T-cell (primary cell): Measurements from ENCODE around the gene CAMK2D. TPM values are rescaled to one million over a fixed set of nuclear protein-coding genes. Genes with fewer than 3 reads are reported as not detected.
A peak's percentile ranks its signal among the peaks of the same experiment; 100 is the strongest.

Experiments
- ATAC-seq, 4 experiments: fragments of 200-7000 bp in 3 of 4; fragments of 150-1000 bp in 1 of 4; cut with Tn5 transposase; replicated peaks in 1 of 4; 1 replicate in 3 of 4; 2 replicates in 1 of 4; pipeline ENCODE4 v1.10.0; 2021; ENCODE audit warnings: moderate library complexity in 3 of 4, mild to moderate bottlenecking in 2 of 4, moderate number of reproducible peaks in 1 of 4
- CTCF ChIA-PET, 2 donors: fragments of 300-600 bp; sonication (Branson Sonifier 250); formaldehyde crosslinking; loops; one replicate each; lab custom pipeline; 2022; ENCODE audit warnings: antibody characterized with exemption in 2 of 2; lab: Charles Lee
- POLR2A ChIA-PET, 2 donors: fragments of 300-600 bp; sonication (Branson Sonifier 250); formaldehyde crosslinking; loops; one replicate each; lab custom pipeline; 2022; ENCODE audit warnings: antibody characterized with exemption in 2 of 2; lab: Charles Lee
- DNase-seq, 35 experiments: peaks; one replicate each; pipeline versions ENCODE4 v3.0.0 to v3.0.0-alpha.2; 2013 to 2023
- H3K27ac ChIP-seq: one replicate; pipeline ENCODE4 v1.5.1; 2013; ENCODE audit warnings: low read length
- H3K27me3 ChIP-seq, 2 experiments: replicated peaks in 1 of 2; 1 replicate in 1 of 2; 2 replicates in 1 of 2; pipeline versions ENCODE4 v1.6.1 to v1.7.0; 2013; ENCODE audit warnings: low read length in 1 of 2, mixed read lengths in 1 of 2; ENCODE audit not compliant: control insufficient read depth in 2 of 2, insufficient read depth in 2 of 2; ENCODE audit errors: extremely low read depth in 1 of 2
- H3K36me3 ChIP-seq, 2 donors: 1 replicate in 1 of 2; 2 replicates in 1 of 2; pipeline versions ENCODE4 v1.6.1 to v1.7.0; 2013; ENCODE audit warnings: low read length in 1 of 2; ENCODE audit not compliant: control insufficient read depth in 2 of 2, insufficient read depth in 1 of 2; ENCODE audit errors: extremely low read depth in 1 of 2
- H3K4me1 ChIP-seq, 2 experiments: 1 replicate in 1 of 2; 2 replicates in 1 of 2; pipeline versions ENCODE4 v1.6.1 to v1.7.0; 2013; ENCODE audit warnings: low read length in 2 of 2, mixed read lengths in 1 of 2; ENCODE audit not compliant: insufficient read depth in 2 of 2, control insufficient read depth in 1 of 2; ENCODE audit errors: extremely low read depth in 1 of 2
- H3K4me3 ChIP-seq, 2 donors: 1 replicate in 1 of 2; 2 replicates in 1 of 2; pipeline versions ENCODE4 v1.5.1 to v1.7.0; 2013; ENCODE audit warnings: mild to moderate bottlenecking in 2 of 2, low read length in 1 of 2, moderate library complexity in 1 of 2; ENCODE audit not compliant: control insufficient read depth in 1 of 2; ENCODE audit errors: extremely low read depth in 1 of 2
- H3K9me3 ChIP-seq: 2 replicates; pipeline ENCODE4 v1.7.0; 2013
- H3K27ac Mint-ChIP-seq, 2 donors: one replicate each; pipeline ENCODE4 v1.8.0; 2020 to 2021; ENCODE audit warnings: mild to moderate bottlenecking in 2 of 2, mixed read lengths in 2 of 2
- H3K27me3 Mint-ChIP-seq, 2 donors: one replicate each; pipeline ENCODE4 v1.8.0; 2021 to 2022; ENCODE audit warnings: mixed read lengths in 2 of 2
- H3K36me3 Mint-ChIP-seq: one replicate; pipeline ENCODE4 v1.8.0; 2021; ENCODE audit warnings: mixed read lengths
- H3K4me1 Mint-ChIP-seq, 3 donors: one replicate each; pipeline ENCODE4 v1.8.0; 2020 to 2022; ENCODE audit warnings: mixed read lengths in 3 of 3, mild to moderate bottlenecking in 1 of 3
- H3K4me3 Mint-ChIP-seq, 3 donors: one replicate each; pipeline ENCODE4 v1.8.0; 2020 to 2022; ENCODE audit warnings: mild to moderate bottlenecking in 3 of 3, mixed read lengths in 3 of 3, moderate library complexity in 3 of 3
- H3K9me3 Mint-ChIP-seq, 3 donors: one replicate each; pipeline ENCODE4 v1.8.0; 2020 to 2022; ENCODE audit warnings: mixed read lengths in 3 of 3
- WGBS: methylation state at CpG from one replicate; pipeline ENCODE4 v1.1.5; 2013; ENCODE audit warnings: missing lambda C conversion rate; ENCODE audit not compliant: insufficient coverage; 5-methylcytosine and 5-hydroxymethylcytosine counted together
- total RNA-seq, 35 experiments: library from RNA in 6 of 35; stranded (reverse) in 6 of 35; fragments of 120-200 nt in 1 of 35; gene quantifications; one replicate each; pipeline versions ENCODE4 v1.2.1 to v1.2.4 and lab custom pipeline; 2013 to 2026

The CAMK2D gene
- total RNA-seq, 5 donors from 2014 or later (not counting 1 experiment from before 2014, with no cell fraction given) = 30.9 to 36.2 (median 35.4) TPM

DNA sequence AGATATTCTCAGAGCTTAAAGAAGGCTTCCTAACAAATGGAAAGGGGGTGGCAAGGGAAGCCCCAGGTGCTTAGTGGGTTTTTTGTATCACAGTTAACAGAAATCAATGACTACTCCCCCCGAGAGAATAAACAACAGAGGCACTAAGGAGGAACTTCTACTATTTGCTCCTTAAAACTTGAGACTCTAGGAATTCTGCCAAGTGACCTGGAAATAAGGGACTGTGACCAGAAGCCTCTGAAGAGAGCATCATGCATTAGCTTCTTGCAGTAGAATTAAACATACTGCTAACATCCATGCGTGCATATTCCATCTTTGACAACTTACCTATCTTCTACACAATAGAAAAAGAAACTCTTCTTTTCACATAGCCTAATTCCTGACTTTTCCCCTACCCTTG, 86.8 kb downstream of the CAMK2D start:
- ChIA-PET CTCF (no interaction called here), POLR2A (interaction anchor here in 1 of 2 donors (0.5 kb wide), 1 partner anchor 29 kb away, joined by 4 read pairs; no protein-coding TSS in a partner anchor)
- no peaks in the 10 kb centered on the region for H3K27me3 ChIP-seq
- 100% methylated on average over 1 of the region's 2 CpGs for WGBS
- no peaks in the 10 kb centered on the region for H3K9me3 Mint-ChIP-seq
- DNase-seq (no peak), ATAC-seq (no peak)
- no peaks in the 10 kb centered on the region for H3K9me3 ChIP-seq
- H3K4me3 ChIP-seq = no peak overlapping the region
- peaks cover 52 to 66% (median 63%) of the 10 kb centered on the region in 3 donors for H3K4me1 Mint-ChIP-seq
- peaks cover 0 to under 1% of the 10 kb centered on the region in 2 donors for H3K36me3 ChIP-seq
- no peaks in the 10 kb centered on the region for H3K27me3 Mint-ChIP-seq
- H3K4me1 ChIP-seq = peaks cover 8 to 13% of the 10 kb centered on the region in 2 experiments
- H3K27ac ChIP-seq = no peak overlapping the region
- H3K4me3 Mint-ChIP-seq = no peak overlapping the region
- H3K36me3 Mint-ChIP-seq = peaks cover 6% of the 10 kb centered on the region
- no peak overlapping the region for H3K27ac Mint-ChIP-seq

- Histone ChIP-seq H3K4me1 (peaks cover 8 to 13% of the 10 kb centered on the region in 2 experiments), H3K4me3 (no peak overlapping the region), H3K9me3 (no peaks in the 10 kb centered on the region), H3K36me3 (peaks cover 0 to 6% of the 10 kb centered on the region in 2 donors), H3K27me3 (no peaks in the 10 kb centered on the region), H3K27ac (no peak overlapping the region)
- Mint-ChIP-seq H3K9me3 (no peaks in the 10 kb centered on the region), H3K27ac (no peak overlapping the region), H3K4me3 (no peak overlapping the region), H3K27me3 (no peaks in the 10 kb centered on the region), H3K4me1 (peaks cover 52 to 63% (median 59%) of the 10 kb centered on the region in 3 donors), H3K36me3 (peaks cover 11% of the 10 kb centered on the region)
- ATAC-seq (no peak), DNase-seq (no peak)
- ChIA-PET CTCF (interaction anchor here in 1 of 2 donors (1.4 kb wide), 1 partner anchor 127 kb away, joined by 5 read pairs; no protein-coding TSS in a partner anchor), POLR2A (interaction anchor here in 1 of 2 donors (0.5 kb wide), 1 partner anchor 29 kb away, joined by 4 read pairs; no protein-coding TSS in a partner anchor)
- WGBS = 71% methylated on average over 1 of the region's 1 CpG
Measured at GRCh38 chr4:113674251-113674650, 87.3 kb downstream of the CAMK2D start.

DNA sequence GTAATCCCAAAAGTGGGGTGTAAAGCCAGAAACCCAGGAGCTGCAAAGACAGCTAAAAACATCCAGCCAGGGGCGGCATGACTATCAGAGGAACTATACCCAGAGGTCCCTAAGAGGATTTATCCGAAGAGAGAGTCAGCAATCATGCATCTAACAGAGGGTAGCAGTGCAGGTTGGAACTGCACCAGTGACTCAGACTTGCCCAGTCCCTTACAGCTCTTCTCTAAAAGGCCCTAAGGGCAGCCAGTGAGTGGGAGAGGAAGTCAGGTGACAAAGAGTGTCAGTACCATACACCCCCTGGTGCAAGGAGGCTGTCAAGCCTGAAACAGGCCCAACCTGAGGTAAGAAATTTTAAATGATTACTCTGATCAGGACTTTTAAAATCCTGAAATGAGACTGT, 88.1 kb downstream of the CAMK2D start:
- peak overlapping the region in 1 of 2 donors; percentile 55 for H3K27ac Mint-ChIP-seq

GRCh38 chr4:113666386-113667114, 95.0 kb downstream of the CAMK2D start:
- Mint-ChIP-seq H3K27ac (no peak overlapping the region), H3K9me3 (no peaks in the 10 kb centered on the region), H3K27me3 (no peaks in the 10 kb centered on the region), H3K4me3 (no peak overlapping the region), H3K36me3 (peaks cover 16% of the 10 kb centered on the region), H3K4me1 (peaks cover 0 to 6% (median 5%) of the 10 kb centered on the region in 3 donors)
- no peak for ATAC-seq
- DNase-seq = no peak
- Histone ChIP-seq H3K27me3 (no peaks in the 10 kb centered on the region), H3K4me1 (no peaks in the 10 kb centered on the region), H3K27ac (no peak overlapping the region), H3K4me3 (no peak overlapping the region), H3K9me3 (no peaks in the 10 kb centered on the region), H3K36me3 (peaks cover 0 to 8% of the 10 kb centered on the region in 2 donors)
- CTCF ChIA-PET = interaction anchor here in 1 of 2 donors (1.0 kb wide), 1 partner anchor 10 kb away, joined by 3 read pairs; no protein-coding TSS in a partner anchor
- WGBS = 96% methylated on average over 4 of the region's 8 CpGs
- POLR2A ChIA-PET = interaction anchor here (0.6 kb wide), 2 partner anchors 10 to 151 kb away, joined by 3 to 6 read pairs; no protein-coding TSS in a partner anchor

More for the DNA sequence above, 88.1 kb downstream of the CAMK2D start:
- Mint-ChIP-seq H3K9me3 (no peaks in the 10 kb centered on the region), H3K4me1 (peaks cover 52 to 55% (median 53%) of the 10 kb centered on the region in 3 donors), H3K27me3 (no peaks in the 10 kb centered on the region), H3K4me3 (no peak overlapping the region), H3K36me3 (peaks cover 12% of the 10 kb centered on the region)
- ChIA-PET CTCF (interaction anchor here (0.5 to 1.4 kb wide), 3 partner anchors 81 to 126 kb away, joined by 3 to 5 read pairs (median 4); no protein-coding TSS in a partner anchor), POLR2A (no interaction called here)
- H3K27ac ChIP-seq = no peak overlapping the region
- H3K27me3 ChIP-seq = no peaks in the 10 kb centered on the region
- peak in 9 of 35 experiments; percentile 1 to 18 (median 4) for DNase-seq
- H3K9me3 ChIP-seq = no peaks in the 10 kb centered on the region
- peak; percentile 52 to 87 (median 68) for ATAC-seq
- H3K4me3 ChIP-seq = no peak overlapping the region
- peaks cover 8 to 13% of the 10 kb centered on the region in 2 experiments for H3K4me1 ChIP-seq
- WGBS = 100% methylated on average over 1 of the region's 2 CpGs
- peaks cover 0 to 8% of the 10 kb centered on the region in 2 donors for H3K36me3 ChIP-seq

- Histone ChIP-seq H3K4me1 (no peaks in the 10 kb centered on the region), H3K27ac (no peak overlapping the region), H3K27me3 (no peaks in the 10 kb centered on the region), H3K9me3 (no peaks in the 10 kb centered on the region), H3K4me3 (no peak overlapping the region), H3K36me3 (peaks cover 0 to 11% of the 10 kb centered on the region in 2 donors)
- H3K27me3 Mint-ChIP-seq = no peaks in the 10 kb centered on the region
- peaks cover 0 to 6% (median 3%) of the 10 kb centered on the region in 3 donors for H3K4me1 Mint-ChIP-seq
- H3K9me3 Mint-ChIP-seq = no peaks in the 10 kb centered on the region
- no peak overlapping the region for H3K27ac Mint-ChIP-seq
- DNase-seq (no peak), ATAC-seq (no peak)
- no peak overlapping the region for H3K4me3 Mint-ChIP-seq
- no CpG with 5 or more reads among the region's 1 CpG for WGBS
- ChIA-PET CTCF (interaction anchor here in 1 of 2 donors (0.6 kb wide), 1 partner anchor 107 kb away, joined by 3 read pairs; no protein-coding TSS in a partner anchor), POLR2A (no interaction called here)
- H3K36me3 Mint-ChIP-seq = peaks cover 14% of the 10 kb centered on the region
Measured at GRCh38 chr4:113665036-113665435, 96.5 kb downstream of the CAMK2D start.

- WGBS = no CpG with 5 or more reads among the region's 3 CpGs
- Mint-ChIP-seq H3K36me3 (peaks cover 30% of the 10 kb centered on the region), H3K4me1 (peaks cover 10 to 21% (median 15%) of the 10 kb centered on the region in 3 donors), H3K27ac (no peak overlapping the region), H3K4me3 (no peak overlapping the region), H3K9me3 (no peaks in the 10 kb centered on the region), H3K27me3 (no peaks in the 10 kb centered on the region)
- no peak for DNase-seq
- Histone ChIP-seq H3K27me3 (no peaks in the 10 kb centered on the region), H3K9me3 (no peaks in the 10 kb centered on the region), H3K36me3 (peaks cover 0 to 4% of the 10 kb centered on the region in 2 donors), H3K4me3 (no peak overlapping the region), H3K4me1 (no peaks in the 10 kb centered on the region), H3K27ac (no peak overlapping the region)
- CTCF ChIA-PET = interaction anchor here in 1 of 2 donors (1.0 kb wide), 1 partner anchor 34 kb away, joined by 3 read pairs; no protein-coding TSS in a partner anchor
- POLR2A ChIA-PET = no interaction called here
- ATAC-seq = no peak
Measured at GRCh38 chr4:113662581-113662980, 99.0 kb downstream of the CAMK2D start.
